ENCODE results near the gene FRS2.

The FRS2 gene

GRCh38 chr12:69548687-69549086 is 78.5 kb downstream of the FRS2 start:
- CTCF ChIA-PET, result interaction anchor here (0.7 kb wide), 1 partner anchor 14 kb away, joined by 3 read pairs; no protein-coding TSS in a partner anchor
- no peak overlapping the region for H3K27ac Mint-ChIP-seq
- no peak for DNase-seq
- H3K4me3 Mint-ChIP-seq, result no peak overlapping the region
- no peaks in the 10 kb centered on the region for H3K4me1 Mint-ChIP-seq
- H3K9me3 Mint-ChIP-seq, result peaks cover 5% of the 10 kb centered on the region
- H3K27me3 Mint-ChIP-seq, result no peaks in the 10 kb centered on the region
- peaks cover 8% of the 10 kb centered on the region for H3K36me3 Mint-ChIP-seq

GRCh38 chr12:69550569-69551350 is 80.6 kb downstream of the FRS2 start:
- Mint-ChIP-seq H3K4me3 (no peak overlapping the region), H3K9me3 (no peaks in the 10 kb centered on the region), H3K27ac (no peak overlapping the region), H3K36me3 (peaks cover 1% of the 10 kb centered on the region), H3K4me1 (no peaks in the 10 kb centered on the region), H3K27me3 (no peaks in the 10 kb centered on the region)
- CTCF ChIA-PET, result no interaction called here
- no peak for DNase-seq

- CTCF ChIA-PET, result interaction anchor here (0.7 kb wide), 1 partner anchor 17 kb away, joined by 3 read pairs; no protein-coding TSS in a partner anchor
- Mint-ChIP-seq H3K4me3 (no peak overlapping the region), H3K9me3 (no peaks in the 10 kb centered on the region), H3K27ac (no peak overlapping the region), H3K36me3 (no peaks in the 10 kb centered on the region), H3K27me3 (no peaks in the 10 kb centered on the region), H3K4me1 (no peaks in the 10 kb centered on the region)
- no peak for DNase-seq
Measured at GRCh38 chr12:69553628-69554248, 83.5 kb downstream of the FRS2 start.

- H3K27me3 Mint-ChIP-seq, result no peaks in the 10 kb centered on the region
Measured at GRCh38 chr12:69555461-69555860, 85.3 kb downstream of the FRS2 start.

GRCh38 chr12:69556383-69556782 is 86.2 kb downstream of the FRS2 start:
- H3K27ac Mint-ChIP-seq, result no peak overlapping the region
- DNase-seq, result no peak
- H3K36me3 Mint-ChIP-seq, result no peaks in the 10 kb centered on the region
- H3K27me3 Mint-ChIP-seq, result no peaks in the 10 kb centered on the region
- H3K4me1 Mint-ChIP-seq, result no peaks in the 10 kb centered on the region
- no peak overlapping the region for H3K4me3 Mint-ChIP-seq
- H3K9me3 Mint-ChIP-seq, result no peaks in the 10 kb centered on the region
- CTCF ChIA-PET, result interaction anchor here (0.9 to 2.1 kb wide), 3 partner anchors 9 to 14 kb away, joined by 3 to 13 read pairs (median 3); no protein-coding TSS in a partner anchor

More at GRCh38 chr12:69555461-69555860, 85.3 kb downstream of the FRS2 start:
- H3K27ac Mint-ChIP-seq, result no peak overlapping the region
- no peaks in the 10 kb centered on the region for H3K36me3 Mint-ChIP-seq
- no peak for DNase-seq
- CTCF ChIA-PET, result interaction anchor here (0.9 to 2.1 kb wide), 3 partner anchors 10 to 15 kb away, joined by 3 to 13 read pairs (median 3); no protein-coding TSS in a partner anchor
- H3K9me3 Mint-ChIP-seq, result no peaks in the 10 kb centered on the region
- H3K4me1 Mint-ChIP-seq, result no peaks in the 10 kb centered on the region
- H3K4me3 Mint-ChIP-seq, result no peak overlapping the region

- Mint-ChIP-seq H3K9me3 (no peaks in the 10 kb centered on the region), H3K36me3 (peaks cover 2% of the 10 kb centered on the region), H3K27ac (no peak overlapping the region), H3K27me3 (no peaks in the 10 kb centered on the region), H3K4me3 (no peak overlapping the region), H3K4me1 (no peaks in the 10 kb centered on the region)
- CTCF ChIA-PET, result interaction anchor here (2.6 kb wide), 1 partner anchor 8 kb away, joined by 11 read pairs; no protein-coding TSS in a partner anchor
- DNase-seq, result no peak
Measured at GRCh38 chr12:69563166-69563762, 93.1 kb downstream of the FRS2 start.

- DNase-seq, result no peak
- CTCF ChIA-PET, result interaction anchor here (1.2 to 1.5 kb wide), 5 partner anchors 11 to 208 kb away, joined by 3 to 5 read pairs (median 3); no protein-coding TSS in a partner anchor
- no peak overlapping the region for H3K27ac Mint-ChIP-seq
- H3K4me3 Mint-ChIP-seq, result no peak overlapping the region
- H3K9me3 Mint-ChIP-seq, result no peaks in the 10 kb centered on the region
- peaks cover 3% of the 10 kb centered on the region for H3K36me3 Mint-ChIP-seq
- no peaks in the 10 kb centered on the region for H3K4me1 Mint-ChIP-seq
- no peaks in the 10 kb centered on the region for H3K27me3 Mint-ChIP-seq
Measured at GRCh38 chr12:69566603-69567002, 96.4 kb downstream of the FRS2 start.

- CTCF ChIA-PET, result interaction anchor here (0.8 to 4.7 kb wide), 6 partner anchors 11 to 278 kb away, joined by 3 to 52 read pairs (median 17); no protein-coding TSS in a partner anchor
- peaks cover 13% of the 10 kb centered on the region for H3K36me3 Mint-ChIP-seq
- H3K27ac Mint-ChIP-seq, result peak overlapping the region; percentile 46
Measured at GRCh38 chr12:69569236-69569635, 99.0 kb downstream of the FRS2 start.

GRCh38 chr12:69570000-69570516 is 99.9 kb downstream of the FRS2 start:
- CTCF ChIA-PET, result interaction anchor here (0.8 to 4.7 kb wide), 14 partner anchors 10 to 279 kb away, joined by 3 to 52 read pairs (median 10); partner anchors contain the start of gene FRS2
- Mint-ChIP-seq H3K27me3 (no peaks in the 10 kb centered on the region), H3K36me3 (peaks cover 20% of the 10 kb centered on the region), H3K9me3 (no peaks in the 10 kb centered on the region), H3K27ac (no peak overlapping the region), H3K4me3 (no peak overlapping the region), H3K4me1 (peaks cover 5% of the 10 kb centered on the region)
- DNase-seq, result no peak

More at GRCh38 chr12:69569236-69569635, 99.0 kb downstream of the FRS2 start:
- Mint-ChIP-seq H3K4me1 (peaks cover 5% of the 10 kb centered on the region), H3K4me3 (no peak overlapping the region), H3K27me3 (no peaks in the 10 kb centered on the region), H3K9me3 (no peaks in the 10 kb centered on the region)
- DNase-seq, result no peak

- H3K36me3 Mint-ChIP-seq, result peaks cover 20% of the 10 kb centered on the region
- peak; percentile 65 for DNase-seq
- H3K27me3 Mint-ChIP-seq, result no peaks in the 10 kb centered on the region
- no peak overlapping the region for H3K4me3 Mint-ChIP-seq
- no peak overlapping the region for H3K27ac Mint-ChIP-seq
- H3K9me3 Mint-ChIP-seq, result no peaks in the 10 kb centered on the region
- CTCF ChIA-PET, result interaction anchor here (0.7 to 4.7 kb wide), 15 partner anchors 8 to 279 kb away, joined by 3 to 52 read pairs (median 10); partner anchors contain the start of gene FRS2
- H3K4me1 Mint-ChIP-seq, result peaks cover 5% of the 10 kb centered on the region
Measured at GRCh38 chr12:69570545-69571399, 100.6 kb downstream of the FRS2 start.

- CTCF ChIA-PET, result no interaction called here
- DNase-seq, result no peak
- no peaks in the 10 kb centered on the region for H3K9me3 Mint-ChIP-seq
- H3K36me3 Mint-ChIP-seq, result peaks cover 20% of the 10 kb centered on the region
- no peak overlapping the region for H3K4me3 Mint-ChIP-seq
- no peak overlapping the region for H3K27ac Mint-ChIP-seq
- peaks cover 5% of the 10 kb centered on the region for H3K4me1 Mint-ChIP-seq
- no peaks in the 10 kb centered on the region for H3K27me3 Mint-ChIP-seq
Measured at GRCh38 chr12:69575346-69575745, 105.2 kb downstream of the FRS2 start.

GRCh38 chr12:69578283-69578682 is 108.1 kb downstream of the FRS2 start:
- H3K4me3 Mint-ChIP-seq, result no peak overlapping the region
- DNase-seq, result no peak
- H3K27ac Mint-ChIP-seq, result no peak overlapping the region
- no peaks in the 10 kb centered on the region for H3K9me3 Mint-ChIP-seq
- peaks cover 12% of the 10 kb centered on the region for H3K36me3 Mint-ChIP-seq
- H3K4me1 Mint-ChIP-seq, result peaks cover 5% of the 10 kb centered on the region
- no peaks in the 10 kb centered on the region for H3K27me3 Mint-ChIP-seq
- CTCF ChIA-PET, result no interaction called here

GRCh38 chr12:69579029-69579428 is 108.8 kb downstream of the FRS2 start:
- CTCF ChIA-PET, result interaction anchor here (3.1 kb wide), 1 partner anchor 9 kb away, joined by 22 read pairs; no protein-coding TSS in a partner anchor
- Mint-ChIP-seq H3K27ac (no peak overlapping the region), H3K4me1 (peaks cover 1% of the 10 kb centered on the region), H3K27me3 (no peaks in the 10 kb centered on the region), H3K36me3 (peaks cover 9% of the 10 kb centered on the region), H3K4me3 (no peak overlapping the region), H3K9me3 (no peaks in the 10 kb centered on the region)
- DNase-seq, result no peak
